GM19193 (cell line): ENCODE measurements around the gene SIK3.

Source experiments
- POLR2A ChIP-seq: IDR thresholded peaks from 4 replicates; pipeline ENCODE4 v1.6.1; 2011; ENCODE audit not compliant: insufficient read depth, insufficient read length; ENCODE audit errors: extremely low read depth

SIK3 gene

GRCh38 chr11:116901964-116902688, 196.1 kb downstream of the SIK3 start:
- no peak for TF ChIP-seq POLR2A

- no peak for TF ChIP-seq POLR2A
These were observed 197.0 kb downstream of the SIK3 start for GRCh38 chr11:116901211-116901610.

- TF ChIP-seq POLR2A = no peak
These were observed 202.0 kb downstream of the SIK3 start for GRCh38 chr11:116896211-116896610.

- TF ChIP-seq POLR2A = no peak
These were observed 203.0 kb downstream of the SIK3 start for GRCh38 chr11:116895048-116895757.

GRCh38 chr11:116893906-116894305, 204.3 kb downstream of the SIK3 start:
- TF ChIP-seq POLR2A = no peak

- TF ChIP-seq POLR2A = no peak
These were observed 204.8 kb downstream of the SIK3 start for GRCh38 chr11:116893437-116893836.

GRCh38 chr11:116892374-116892773, 205.9 kb downstream of the SIK3 start:
- no peak for TF ChIP-seq POLR2A

GRCh38 chr11:116891746-116892145, 206.5 kb downstream of the SIK3 start:
- no peak for TF ChIP-seq POLR2A

- no peak for TF ChIP-seq POLR2A
These were observed 207.6 kb downstream of the SIK3 start for GRCh38 chr11:116890607-116891006.

- TF ChIP-seq POLR2A = no peak
These were observed 208.0 kb downstream of the SIK3 start for GRCh38 chr11:116890193-116890592.

- TF ChIP-seq POLR2A = no peak
These were observed 209.2 kb downstream of the SIK3 start for GRCh38 chr11:116888884-116889549.

GRCh38 chr11:116888024-116888423, 210.2 kb downstream of the SIK3 start:
- TF ChIP-seq POLR2A = no peak

GRCh38 chr11:116885951-116886655, 212.1 kb downstream of the SIK3 start:
- TF ChIP-seq POLR2A = no peak

- no peak for TF ChIP-seq POLR2A
These were observed 215.8 kb downstream of the SIK3 start for GRCh38 chr11:116882386-116882785.

- TF ChIP-seq POLR2A = no peak
These were observed 217.1 kb downstream of the SIK3 start for GRCh38 chr11:116881143-116881542.
